ENCODE results near the gene DOCK6.

Gene DOCK6

GRCh38 chr19:11248852-11249251, 13.5 kb downstream of the DOCK6 start:
- Histone ChIP-seq H3K36me3 (ENCODE audit: insufficient read depth, low read length) (peaks cover 40% of the 10 kb centered on the region), H2AFZ (ENCODE audit: low read depth, low read length) (no peak overlapping the region), H3K4me1 (ENCODE audit: insufficient read depth, low read length) (no peaks in the 10 kb centered on the region), H3K9me3 (ENCODE audit: low read length) (no peaks in the 10 kb centered on the region), H3K4me3 (ENCODE audit: low read length) (no peak overlapping the region), H3K27me3 (ENCODE audit: insufficient read depth, low read length) (no peaks in the 10 kb centered on the region)

GRCh38 chr19:11247934-11248333, 14.4 kb downstream of the DOCK6 start:
- H3K9me3 ChIP-seq (ENCODE audit: low read length) = no peaks in the 10 kb centered on the region
- peaks cover 47% of the 10 kb centered on the region for H3K36me3 ChIP-seq (ENCODE audit: insufficient read depth, low read length)
- H2AFZ ChIP-seq (ENCODE audit: low read depth, low read length) = no peak overlapping the region
- H3K27me3 ChIP-seq (ENCODE audit: insufficient read depth, low read length) = no peaks in the 10 kb centered on the region
- no peaks in the 10 kb centered on the region for H3K4me1 ChIP-seq (ENCODE audit: insufficient read depth, low read length)
- H3K4me3 ChIP-seq (ENCODE audit: low read length) = no peak overlapping the region

GRCh38 chr19:11247391-11247790, 14.9 kb downstream of the DOCK6 start:
- Histone ChIP-seq H3K4me1 (ENCODE audit: insufficient read depth, low read length) (no peaks in the 10 kb centered on the region), H3K9me3 (ENCODE audit: low read length) (no peaks in the 10 kb centered on the region), H3K36me3 (ENCODE audit: insufficient read depth, low read length) (peaks cover 49% of the 10 kb centered on the region), H2AFZ (ENCODE audit: low read depth, low read length) (no peak overlapping the region), H3K4me3 (ENCODE audit: low read length) (no peak overlapping the region), H3K27me3 (ENCODE audit: insufficient read depth, low read length) (no peaks in the 10 kb centered on the region)

GRCh38 chr19:11246941-11247340, 15.4 kb downstream of the DOCK6 start:
- Histone ChIP-seq H3K36me3 (ENCODE audit: insufficient read depth, low read length) (peaks cover 45% of the 10 kb centered on the region), H3K27me3 (ENCODE audit: insufficient read depth, low read length) (no peaks in the 10 kb centered on the region), H3K4me3 (ENCODE audit: low read length) (no peak overlapping the region)

GRCh38 chr19:11244846-11245589, 17.3 kb downstream of the DOCK6 start:
- Histone ChIP-seq H3K27me3 (ENCODE audit: insufficient read depth, low read length) (no peaks in the 10 kb centered on the region), H3K4me1 (ENCODE audit: insufficient read depth, low read length) (no peaks in the 10 kb centered on the region), H3K36me3 (ENCODE audit: insufficient read depth, low read length) (peaks cover 44% of the 10 kb centered on the region), H2AFZ (ENCODE audit: low read depth, low read length) (no peak overlapping the region), H3K9me3 (ENCODE audit: low read length) (no peaks in the 10 kb centered on the region), H3K4me3 (ENCODE audit: low read length) (no peak overlapping the region)

More at GRCh38 chr19:11246941-11247340, 15.4 kb downstream of the DOCK6 start:
- Histone ChIP-seq H3K4me1 (ENCODE audit: insufficient read depth, low read length) (no peaks in the 10 kb centered on the region), H3K9me3 (ENCODE audit: low read length) (no peaks in the 10 kb centered on the region), H2AFZ (ENCODE audit: low read depth, low read length) (no peak overlapping the region)

GRCh38 chr19:11243798-11244169, 18.5 kb downstream of the DOCK6 start:
- Histone ChIP-seq H3K9me3 (ENCODE audit: low read length) (no peaks in the 10 kb centered on the region), H3K4me3 (ENCODE audit: low read length) (no peak overlapping the region), H2AFZ (ENCODE audit: low read depth, low read length) (no peak overlapping the region), H3K4me1 (ENCODE audit: insufficient read depth, low read length) (no peaks in the 10 kb centered on the region), H3K27me3 (ENCODE audit: insufficient read depth, low read length) (no peaks in the 10 kb centered on the region), H3K36me3 (ENCODE audit: insufficient read depth, low read length) (peaks cover 55% of the 10 kb centered on the region)

GRCh38 chr19:11242864-11243797, 19.2 kb downstream of the DOCK6 start:
- no peak overlapping the region for H3K4me3 ChIP-seq (ENCODE audit: low read length)
- peaks cover 50% of the 10 kb centered on the region for H3K36me3 ChIP-seq (ENCODE audit: insufficient read depth, low read length)
- no peaks in the 10 kb centered on the region for H3K9me3 ChIP-seq (ENCODE audit: low read length)
- no peak overlapping the region for H2AFZ ChIP-seq (ENCODE audit: low read depth, low read length)
- H3K4me1 ChIP-seq (ENCODE audit: insufficient read depth, low read length) = no peaks in the 10 kb centered on the region
- H3K27me3 ChIP-seq (ENCODE audit: insufficient read depth, low read length) = no peaks in the 10 kb centered on the region

GRCh38 chr19:11242025-11242424, 20.3 kb downstream of the DOCK6 start:
- no peaks in the 10 kb centered on the region for H3K27me3 ChIP-seq (ENCODE audit: insufficient read depth, low read length)
- no peak overlapping the region for H3K4me3 ChIP-seq (ENCODE audit: low read length)
- H3K9me3 ChIP-seq (ENCODE audit: low read length) = no peaks in the 10 kb centered on the region
- no peaks in the 10 kb centered on the region for H3K4me1 ChIP-seq (ENCODE audit: insufficient read depth, low read length)
- H2AFZ ChIP-seq (ENCODE audit: low read depth, low read length) = no peak overlapping the region
- H3K36me3 ChIP-seq (ENCODE audit: insufficient read depth, low read length) = peaks cover 44% of the 10 kb centered on the region

GRCh38 chr19:11240008-11240444, 22.3 kb downstream of the DOCK6 start:
- no peaks in the 10 kb centered on the region for H3K4me1 ChIP-seq (ENCODE audit: insufficient read depth, low read length)
- no peak overlapping the region for H2AFZ ChIP-seq (ENCODE audit: low read depth, low read length)
- H3K36me3 ChIP-seq (ENCODE audit: insufficient read depth, low read length) = peaks cover 43% of the 10 kb centered on the region
- H3K4me3 ChIP-seq (ENCODE audit: low read length) = no peak overlapping the region
- H3K27me3 ChIP-seq (ENCODE audit: insufficient read depth, low read length) = no peaks in the 10 kb centered on the region
- H3K9me3 ChIP-seq (ENCODE audit: low read length) = no peaks in the 10 kb centered on the region

- Histone ChIP-seq H3K4me1 (ENCODE audit: insufficient read depth, low read length) (no peaks in the 10 kb centered on the region), H3K4me3 (ENCODE audit: low read length) (no peak within 1 kb of the TSS), H3K27me3 (ENCODE audit: insufficient read depth, low read length) (no peaks in the 10 kb centered on the region), H3K9me3 (ENCODE audit: low read length) (no peaks in the 10 kb centered on the region), H3K36me3 (ENCODE audit: insufficient read depth, low read length) (peaks cover 43% of the 10 kb centered on the region), H2AFZ (ENCODE audit: low read depth, low read length) (no peak within 1 kb of the TSS)
Observed at GRCh38 chr19:11239377-11240000, 22.8 kb downstream of the DOCK6 start, which contains the start of gene ANGPTL8. Gene ANGPTL8 (plus strand): TSS chr19:11239619. CDS start chr19:11239638, 19 bp downstream.

GRCh38 chr19:11238781-11239376, 23.4 kb downstream of the DOCK6 start:
- H3K4me1 ChIP-seq (ENCODE audit: insufficient read depth, low read length) = no peaks in the 10 kb centered on the region
- no peaks in the 10 kb centered on the region for H3K9me3 ChIP-seq (ENCODE audit: low read length)
- no peak overlapping the region for H2AFZ ChIP-seq (ENCODE audit: low read depth, low read length)
- H3K4me3 ChIP-seq (ENCODE audit: low read length) = no peak overlapping the region
- peaks cover 43% of the 10 kb centered on the region for H3K36me3 ChIP-seq (ENCODE audit: insufficient read depth, low read length)
- no peaks in the 10 kb centered on the region for H3K27me3 ChIP-seq (ENCODE audit: insufficient read depth, low read length)

GRCh38 chr19:11238041-11238440, 24.3 kb downstream of the DOCK6 start:
- H2AFZ ChIP-seq (ENCODE audit: low read depth, low read length) = no peak overlapping the region
- no peaks in the 10 kb centered on the region for H3K9me3 ChIP-seq (ENCODE audit: low read length)
- H3K4me1 ChIP-seq (ENCODE audit: insufficient read depth, low read length) = no peaks in the 10 kb centered on the region
- H3K27me3 ChIP-seq (ENCODE audit: insufficient read depth, low read length) = no peaks in the 10 kb centered on the region
- H3K4me3 ChIP-seq (ENCODE audit: low read length) = no peak overlapping the region
- H3K36me3 ChIP-seq (ENCODE audit: insufficient read depth, low read length) = peaks cover 39% of the 10 kb centered on the region

Measured in neuron (in vitro differentiated cells).